Panc1 (cell line): ENCODE results near the gene FBXO47. TPM values are rescaled to one million over a fixed set of nuclear protein-coding genes. Genes with fewer than 3 reads are reported as not detected.
A peak's percentile ranks its signal among the peaks of the same experiment; 100 is the strongest.

Source experiments
- ATAC-seq: fragments of 200-7000 bp; cut with Tn5 transposase; 2 replicates; pipeline ENCODE4 v1.9.1; 2020; ENCODE audit warnings: mild to moderate bottlenecking, moderate library complexity
- BruUV-seq: library from RNA; stranded (reverse); fragments of 400-500 nt; replicated peaks from 2 replicates; lab custom pipeline; 2021; lab: Mats Ljungman, UMichigan
- CTCF ChIA-PET: fragments of 300-600 bp; sonication (Branson Sonifier 250); formaldehyde crosslinking; loops from one replicate; lab custom pipeline; 2022; ENCODE audit warnings: antibody characterized with exemption; lab: Charles Lee
- POLR2A ChIA-PET: fragments of 300-600 bp; sonication (Branson Sonifier 250); formaldehyde crosslinking; loops from one replicate; lab custom pipeline; 2022; ENCODE audit warnings: antibody characterized with exemption; lab: Charles Lee
- DNase-seq: peaks from one replicate; pipeline ENCODE4 v3.0.0-alpha.2; 2010; ENCODE audit warnings: low read depth, low spot score
- H3K27ac ChIP-seq: 2 replicates; pipeline ENCODE4 v1.5.1; 2011; ENCODE audit warnings: mild to moderate bottlenecking, low read length, inconsistent platforms
- H3K27me3 ChIP-seq: fragments of 200-500 bp; sonication (Bioruptor generic); 2 replicates; pipeline ENCODE4 v1.6.0; 2014; ENCODE audit warnings: low read length, inconsistent platforms; ENCODE audit not compliant: control insufficient read depth, insufficient read depth
- H3K36me3 ChIP-seq: fragments of 200-500 bp; sonication (Bioruptor generic); 2 replicates; pipeline ENCODE4 v1.5.1; 2014; ENCODE audit warnings: inconsistent platforms, mild to moderate bottlenecking, low read length, moderate library complexity; ENCODE audit not compliant: control insufficient read depth, insufficient read depth
- H3K4me1 ChIP-seq: 2 replicates; pipeline ENCODE4 v1.5.1; 2011; ENCODE audit warnings: inconsistent platforms, mild to moderate bottlenecking, low read length, moderate library complexity; ENCODE audit not compliant: control insufficient read depth, insufficient read depth
- H3K4me3 ChIP-seq, 2 experiments: 2 replicates each; pipeline ENCODE4 v1.5.1; 2011 to 2012; ENCODE audit warnings: low read depth in 2 of 2, low read length in 2 of 2, mild to moderate bottlenecking in 2 of 2, inconsistent platforms in 1 of 2, moderate library complexity in 1 of 2
- H3K9me3 ChIP-seq: fragments of 200-500 bp; sonication (Bioruptor generic); 2 replicates; pipeline ENCODE4 v1.5.1; 2014; ENCODE audit warnings: low read depth, mild to moderate bottlenecking, inconsistent platforms, low read length, moderate library complexity; ENCODE audit not compliant: control insufficient read depth, insufficient read depth
- CTCF ChIP-seq: fragments of 450-650 bp; IDR thresholded peaks from 2 replicates; pipeline ENCODE4 v1.5.1; 2017; ENCODE audit warnings: mild to moderate bottlenecking
- POLR2AphosphoS5 ChIP-seq: IDR thresholded peaks from 2 replicates; pipeline ENCODE4 v1.6.1; 2012; ENCODE audit warnings: mild to moderate bottlenecking, low read depth, low read length, moderate library complexity
- REST ChIP-seq, 2 experiments: IDR thresholded peaks; 2 replicates each; pipeline ENCODE4 v1.6.1; 2011 to 2012; ENCODE audit warnings: low read depth in 2 of 2, control low read depth in 1 of 2, low read length in 1 of 2, mild to moderate bottlenecking in 1 of 2, moderate library complexity in 1 of 2; ENCODE audit not compliant: insufficient read depth in 1 of 2
- SIN3A ChIP-seq: IDR thresholded peaks from 2 replicates; pipeline ENCODE4 v1.6.1; 2012; ENCODE audit warnings: low read depth, mild to moderate bottlenecking, low read length, moderate library complexity, borderline replicate concordance; ENCODE audit not compliant: insufficient read depth
- TCF7L2 ChIP-seq: IDR thresholded peaks from 2 replicates; pipeline ENCODE4 v1.6.1; 2011; ENCODE audit warnings: mild to moderate bottlenecking, low read depth, low read length, inconsistent platforms
- in situ Hi-C: cut with HindIII; loops from 2 replicates; pipeline ENCODE4 v1.10.0; 2016; ENCODE audit warnings: low sequenced_read_pairs, low pct_unique_long_range_greater_than_20kb
- intact Hi-C: fragments of 100-400 bp; cut with micrococcal nuclease; formaldehyde crosslinking; loops from one replicate; pipeline ENCODE4 v1.10.0; 2022; ENCODE audit not compliant: unreplicated experiment
- total RNA-seq: library from RNA; stranded (reverse); gene quantifications from one replicate; pipeline ENCODE4 v1.2.1, GENCODE V29; 2021; ENCODE audit not compliant: unreplicated experiment

Gene FBXO47
- total RNA-seq, 1 experiment from 2014 or later: not detected

GRCh38 chr17:38925263-38925995 lies 41.8 kb downstream of the FBXO47 start, which contains the start of gene LASP1NB:
TSS of gene LASP1NB (plus strand) at chr17:38925614.
- ChIA-PET POLR2A (interaction anchor here (0.7 kb wide), 1 partner anchor 14 kb away, joined by 3 read pairs; no protein-coding TSS in a partner anchor), CTCF (no interaction called here)
- Histone ChIP-seq H3K36me3 (no peaks in the 10 kb centered on the region), H3K9me3 (no peaks in the 10 kb centered on the region), H3K27me3 (no peaks in the 10 kb centered on the region), H3K4me1 (no peaks in the 10 kb centered on the region), H3K4me3 (peak within 1 kb of the TSS in 1 of 2 experiments; percentile 25; a peak in 1 of 4 replicates), H3K27ac (no peak within 1 kb of the TSS)
- ATAC-seq (no peak), DNase-seq (no peak)
- no peak for TF ChIP-seq SIN3A
- no peak for TF ChIP-seq TCF7L2
- TF ChIP-seq POLR2AphosphoS5: no peak
- TF ChIP-seq CTCF: no peak
- TF ChIP-seq REST (IDR thresholded peaks at IDR 0.05; ENCODE audit: insufficient read depth in 1 of 2, low read depth in 2 of 2, low read length in 1 of 2): no peak
- in situ Hi-C loops: no loop called here
- intact Hi-C loops: no loop called here
- BruUV-seq: no TSS peak

GRCh38 chr17:38922538-38923297 lies 44.5 kb downstream of the FBXO47 start:
- CTCF ChIA-PET: interaction anchor here (0.6 kb wide), 1 partner anchor 188 kb away, joined by 3 read pairs; no protein-coding TSS in a partner anchor
- intact Hi-C loops: no loop called here
- peak; percentile 56 for ATAC-seq
- H3K36me3 ChIP-seq: no peaks in the 10 kb centered on the region
- no peak overlapping the region for H3K4me3 ChIP-seq
- BruUV-seq: no TSS peak
- H3K9me3 ChIP-seq: no peaks in the 10 kb centered on the region
- TF ChIP-seq REST (IDR thresholded peaks at IDR 0.05; ENCODE audit: insufficient read depth in 1 of 2, low read depth in 2 of 2, low read length in 1 of 2): no peak
- TF ChIP-seq POLR2AphosphoS5: no peak
- no peak for TF ChIP-seq TCF7L2
- TF ChIP-seq CTCF: no peak
- TF ChIP-seq SIN3A: no peak
- no peak for DNase-seq
- POLR2A ChIA-PET: no interaction called here
- H3K4me1 ChIP-seq: no peaks in the 10 kb centered on the region
- in situ Hi-C loops: no loop called here
- no peak overlapping the region for H3K27ac ChIP-seq
- H3K27me3 ChIP-seq: no peaks in the 10 kb centered on the region
